Kidney (tissue), 14 donors: Measurements from ENCODE around the gene SNX11. TPM values are rescaled to one million over a fixed set of nuclear protein-coding genes. Genes with fewer than 3 reads are reported as not detected.
A peak's percentile ranks its signal among the peaks of the same experiment; 100 is the strongest.

Experiments
- DNase-seq, 5 donors: peaks; one replicate each; pipeline ENCODE4 v3.0.0-alpha.2; 2013 to 2020
- FAIRE-seq: peaks from 2 replicates; lab custom pipeline; 2012; peaks lifted over from hg19 to GRCh38; lab: Jason Lieb, UNC
- H3K27ac ChIP-seq, 2 donors: one replicate each; pipeline ENCODE4 v1.7.0; 2013; ENCODE audit warnings: low read depth in 2 of 2, low read length in 2 of 2, inconsistent platforms in 1 of 2
- H3K27me3 ChIP-seq: one replicate; pipeline ENCODE4 v1.7.1; 2013; ENCODE audit warnings: low read length, inconsistent platforms; ENCODE audit not compliant: control insufficient read depth, insufficient read depth
- H3K36me3 ChIP-seq, 3 donors: one replicate each; pipeline versions ENCODE4 v1.7.0 to v1.7.1; 2013; ENCODE audit warnings: low read length in 3 of 3, control low read depth in 1 of 3, inconsistent platforms in 1 of 3; ENCODE audit not compliant: insufficient read depth in 3 of 3, control insufficient read depth in 2 of 3
- H3K4me1 ChIP-seq, 3 donors: one replicate each; pipeline versions ENCODE4 v1.7.0 to v1.7.1; 2013; ENCODE audit warnings: low read length in 3 of 3, inconsistent platforms in 1 of 3, low read depth in 1 of 3; ENCODE audit not compliant: control insufficient read depth in 2 of 3, insufficient read depth in 2 of 3
- H3K4me3 ChIP-seq, 3 donors: one replicate each; pipeline versions ENCODE4 v1.7.0 to v1.8.1; 2013; ENCODE audit warnings: low read length in 3 of 3, control low read depth in 1 of 3, inconsistent platforms in 1 of 3
- H3K9ac ChIP-seq, 3 donors: one replicate each; pipeline versions ENCODE4 v1.7.0 to v1.7.1; 2013; ENCODE audit warnings: low read length in 3 of 3, control low read depth in 1 of 3, inconsistent platforms in 1 of 3
- H3K9me3 ChIP-seq, 3 donors: one replicate each; pipeline versions ENCODE4 v1.7.0 to v1.7.1; 2013; ENCODE audit warnings: low read length in 3 of 3, control low read depth in 1 of 3, inconsistent platforms in 1 of 3; ENCODE audit not compliant: control insufficient read depth in 2 of 3, insufficient read depth in 1 of 3
- CTCF ChIP-seq: IDR thresholded peaks from 3 replicates; pipeline ENCODE4 v1.5.1; 2012; ENCODE audit warnings: mild to moderate bottlenecking, moderate library complexity, borderline replicate concordance; ENCODE audit not compliant: insufficient read depth; ENCODE audit errors: extremely low read depth
- intact Hi-C: fragments of 100-400 bp; cut with DNase I; formaldehyde crosslinking; loops from one replicate; pipeline ENCODE4 v1.11.1; 2022
- polyA plus RNA-seq: library from polyadenylated mRNA; stranded (reverse); fragments of 350-450 nt; fragmentation: Illumina TruSeq; extraction: RNeasy Lipid Tissue Mini Kit (QIAGEN cat#74804); gene quantifications from one replicate; pipeline ENCODE4 v1.2.3, GENCODE V29; 2014; ENCODE audit warnings: low read depth, low replicate concordance; ENCODE audit not compliant: insufficient read depth
- total RNA-seq: library from RNA; stranded (reverse); fragmentation: NEBNext Ultra II Directional; extraction: Animal tissue kit (Norgen Biotek cat#: 25700); gene quantifications from one replicate; pipeline ENCODE4 v1.2.1, GENCODE V29; 2021
- donor health status: control.
- donor health status: control.
- donor health status: control.
- donor health status: control.
- donor health status: control.
- donor health status: DM: yes; HTN: yes; CAD: no.
- donor health status: Normal renal cell carcinoma (clear cell type).

Gene SNX11
- total and polyA plus RNA-seq, 2 donors from 2014 or later, result 22.4 to 25.3 TPM

- Histone ChIP-seq H3K4me1 (no peaks in the 10 kb centered on the region), H3K27ac (no peak overlapping the region), H3K9ac (no peak overlapping the region), H3K27me3 (peaks cover 13% of the 10 kb centered on the region), H3K9me3 (no peaks in the 10 kb centered on the region), H3K4me3 (peak overlapping the region in 1 of 3 donors; percentile 24), H3K36me3 (no peaks in the 10 kb centered on the region)
- no peak for FAIRE-seq
- intact Hi-C loops, result no loop called here
- peak in 4 of 5 donors; percentile 61 to 83 (median 70) for DNase-seq
- peak; percentile 41 for TF ChIP-seq CTCF
Measured at GRCh38 chr17:48153691-48154358, 46.3 kb downstream of the SNX11 start.

GRCh38 chr17:48155889-48156611 is 48.5 kb downstream of the SNX11 start:
- no peaks in the 10 kb centered on the region for H3K9me3 ChIP-seq
- DNase-seq (peak in 4 of 5 donors; percentile 57 to 72 (median 66)), FAIRE-seq (no peak)
- peak overlapping the region in 1 of 3 donors; percentile 20 for H3K4me3 ChIP-seq
- H3K36me3 ChIP-seq, result no peaks in the 10 kb centered on the region
- H3K9ac ChIP-seq, result no peak overlapping the region
- intact Hi-C loops, result no loop called here
- no peak for TF ChIP-seq CTCF
- H3K4me1 ChIP-seq, result peaks cover 0 to 5% (median 0%) of the 10 kb centered on the region in 3 donors
- no peak overlapping the region for H3K27ac ChIP-seq
- H3K27me3 ChIP-seq, result peaks cover 4% of the 10 kb centered on the region

- no peak for TF ChIP-seq CTCF
- DNase-seq (no peak), FAIRE-seq (no peak)
- H3K27ac ChIP-seq, result no peak overlapping the region
- H3K4me1 ChIP-seq, result peaks cover 3 to 8% (median 7%) of the 10 kb centered on the region in 3 donors
- H3K9me3 ChIP-seq, result no peaks in the 10 kb centered on the region
- no peak overlapping the region for H3K9ac ChIP-seq
- no peak overlapping the region for H3K4me3 ChIP-seq
- no peaks in the 10 kb centered on the region for H3K36me3 ChIP-seq
- intact Hi-C loops, result no loop called here
- H3K27me3 ChIP-seq, result no peaks in the 10 kb centered on the region
Measured at GRCh38 chr17:48159232-48159631, 51.7 kb downstream of the SNX11 start.
